Neuronal stem cell (in vitro differentiated cells): ENCODE data around the gene UBL7.

ENCODE experiments used
- DNase-seq: peaks from one replicate; pipeline ENCODE4 v3.0.0-alpha.2; 2013; ENCODE audit warnings: low spot score
- H2AFZ ChIP-seq: one replicate; pipeline ENCODE4 v1.6.1; 2013; ENCODE audit warnings: mild to moderate bottlenecking, low read length, inconsistent platforms
- H2AK5ac ChIP-seq: 2 replicates; pipeline ENCODE4 v1.6.1; 2013; ENCODE audit warnings: low read depth, mild to moderate bottlenecking, inconsistent platforms, low read length, moderate library complexity, mixed read lengths
- H2BK120ac ChIP-seq: 2 replicates; pipeline ENCODE4 v1.6.1; 2013; ENCODE audit warnings: low read depth, mild to moderate bottlenecking, inconsistent platforms, low read length, moderate library complexity, mixed read lengths
- H2BK12ac ChIP-seq: one replicate; pipeline ENCODE4 v1.6.1; 2013; ENCODE audit warnings: low read length, inconsistent platforms
- H2BK15ac ChIP-seq: 2 replicates; pipeline ENCODE4 v1.6.1; 2013; ENCODE audit warnings: mild to moderate bottlenecking, low read length, inconsistent platforms, mixed read lengths
- H2BK5ac ChIP-seq: one replicate; pipeline ENCODE4 v1.6.1; 2013; ENCODE audit warnings: inconsistent platforms, mild to moderate bottlenecking, low read length, moderate library complexity
- H3K14ac ChIP-seq: one replicate; pipeline ENCODE4 v1.6.1; 2013; ENCODE audit warnings: low read length, inconsistent platforms
- H3K18ac ChIP-seq: 2 replicates; pipeline ENCODE4 v1.6.1; 2013; ENCODE audit warnings: low read length, inconsistent platforms
- H3K23ac ChIP-seq: 2 replicates; pipeline ENCODE4 v1.6.1; 2013; ENCODE audit warnings: low read depth, mild to moderate bottlenecking, mixed read lengths, low read length, inconsistent platforms; ENCODE audit not compliant: poor library complexity
- H3K27ac ChIP-seq: replicated peaks from 3 replicates; pipeline ENCODE4 v1.5.1; 2013; ENCODE audit warnings: low read length, inconsistent platforms
- H3K27me3 ChIP-seq, 3 experiments: 2 replicates each; pipeline ENCODE4 v1.6.1; 2013; ENCODE audit warnings: low read length in 3 of 3, mild to moderate bottlenecking in 2 of 3, inconsistent platforms in 1 of 3, low read depth in 1 of 3, mixed read lengths in 1 of 3, moderate library complexity in 1 of 3; ENCODE audit not compliant: control insufficient read depth in 3 of 3, insufficient read depth in 3 of 3
- H3K36me3 ChIP-seq, 2 donors: replicated peaks in 1 of 2; 2 replicates each; pipeline ENCODE4 v1.6.1; 2013; ENCODE audit warnings: low read length in 2 of 2; ENCODE audit not compliant: control insufficient read depth in 2 of 2, insufficient read depth in 2 of 2
- H3K4ac ChIP-seq: 2 replicates; pipeline ENCODE4 v1.6.1; 2013; ENCODE audit warnings: inconsistent platforms, mild to moderate bottlenecking, low read length, moderate library complexity
- H3K4me1 ChIP-seq, 2 donors: 1 replicate in 1 of 2; 2 replicates in 1 of 2; pipeline ENCODE4 v1.6.1; 2013; ENCODE audit warnings: low read length in 2 of 2, low read depth in 1 of 2; ENCODE audit not compliant: control insufficient read depth in 2 of 2, insufficient read depth in 1 of 2
- H3K4me2 ChIP-seq: one replicate; pipeline ENCODE4 v1.6.1; 2013; ENCODE audit warnings: mild to moderate bottlenecking, low read length, inconsistent platforms; ENCODE audit not compliant: insufficient read depth, poor library complexity, severe bottlenecking
- H3K4me3 ChIP-seq, 2 donors: 2 replicates each; pipeline ENCODE4 v1.5.1; 2013; ENCODE audit warnings: low read length in 2 of 2, mild to moderate bottlenecking in 2 of 2, inconsistent platforms in 1 of 2, moderate library complexity in 1 of 2
- H3K79me1 ChIP-seq: one replicate; pipeline ENCODE4 v1.6.1; 2013; ENCODE audit warnings: low read depth, mild to moderate bottlenecking, inconsistent platforms, low read length, moderate library complexity
- H3K9ac ChIP-seq: one replicate; pipeline ENCODE4 v1.6.1; 2013; ENCODE audit warnings: mild to moderate bottlenecking, low read depth, low read length, inconsistent platforms; ENCODE audit not compliant: poor library complexity
- H3K9me3 ChIP-seq, 2 donors: replicated peaks in 1 of 2; 2 replicates each; pipeline versions ENCODE3 to v1.6.1; 2013; ENCODE audit warnings: low read length in 2 of 2, mild to moderate bottlenecking in 2 of 2, inconsistent platforms in 1 of 2, low read depth in 1 of 2, mixed read lengths in 1 of 2, moderate library complexity in 1 of 2; ENCODE audit not compliant: control insufficient read depth in 2 of 2, insufficient read depth in 1 of 2
- H4K8ac ChIP-seq: one replicate; pipeline ENCODE4 v1.6.1; 2013; ENCODE audit warnings: low read depth, mild to moderate bottlenecking, inconsistent platforms, low read length, moderate library complexity
- H4K91ac ChIP-seq: one replicate; pipeline ENCODE4 v1.6.1; 2013; ENCODE audit warnings: low read length, low read depth, mild to moderate bottlenecking, inconsistent platforms; ENCODE audit not compliant: poor library complexity
- WGBS, 2 donors: extraction: QIAGEN DNeasy Blood & Tissue Kit; methylation state at CpG; one replicate each; pipeline ENCODE4 v1.1.7; 2013; ENCODE audit warnings: missing lambda C conversion rate in 2 of 2, mixed read lengths in 1 of 2; ENCODE audit not compliant: insufficient read length in 2 of 2, insufficient replicate concordance in 1 of 2; ENCODE audit errors: extremely low coverage in 2 of 2; 5-methylcytosine and 5-hydroxymethylcytosine counted together

The UBL7 gene

DNA sequence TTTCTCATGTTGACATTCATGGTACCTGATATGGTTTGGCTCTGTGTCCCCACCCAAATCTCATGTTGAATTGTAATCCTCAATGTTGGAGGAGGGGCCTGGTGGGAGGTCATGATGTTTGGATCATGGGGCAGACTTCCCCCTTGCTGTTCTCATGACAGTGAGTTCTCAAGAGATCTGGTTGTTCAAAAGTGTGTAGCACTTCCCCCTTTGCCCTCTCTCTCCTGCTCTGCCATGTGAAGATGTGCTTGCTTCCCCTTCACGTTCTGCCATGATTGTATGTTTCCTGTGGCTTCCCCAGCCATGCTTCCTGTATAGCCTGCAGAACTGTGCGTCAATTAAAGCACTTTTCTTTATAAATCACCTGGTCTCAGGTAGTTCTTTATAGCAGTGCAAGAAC lies 3.3 kb upstream of the UBL7 start:
- H2AFZ ChIP-seq, result no peak overlapping the region
- H3K79me1 ChIP-seq, result no peaks in the 10 kb centered on the region
- no peak overlapping the region for H2AK5ac ChIP-seq
- no peak overlapping the region for H4K8ac ChIP-seq
- peaks cover 0 to 20% of the 10 kb centered on the region in 2 donors for H3K9me3 ChIP-seq
- no peak for DNase-seq
- no peaks in the 10 kb centered on the region for H3K27me3 ChIP-seq
- H3K27ac ChIP-seq, result no peak overlapping the region
- H2BK15ac ChIP-seq, result no peak overlapping the region
- H2BK5ac ChIP-seq, result no peak overlapping the region
- peaks cover 2 to 3% of the 10 kb centered on the region in 2 donors for H3K4me1 ChIP-seq
- no peak overlapping the region for H2BK120ac ChIP-seq
- no peak overlapping the region for H3K23ac ChIP-seq
- no peak overlapping the region for H3K9ac ChIP-seq
- H3K4me2 ChIP-seq, result no peak overlapping the region
- H3K18ac ChIP-seq, result no peak overlapping the region
- H3K4me3 ChIP-seq, result no peak overlapping the region
- peaks cover 2 to 42% of the 10 kb centered on the region in 2 donors for H3K36me3 ChIP-seq
- H2BK12ac ChIP-seq, result no peak overlapping the region
- no peak overlapping the region for H4K91ac ChIP-seq
- no peak overlapping the region for H3K4ac ChIP-seq
- H3K14ac ChIP-seq, result no peak overlapping the region
- no CpG with 5 or more reads among the region's 2 CpGs for WGBS, 2 donors

DNA sequence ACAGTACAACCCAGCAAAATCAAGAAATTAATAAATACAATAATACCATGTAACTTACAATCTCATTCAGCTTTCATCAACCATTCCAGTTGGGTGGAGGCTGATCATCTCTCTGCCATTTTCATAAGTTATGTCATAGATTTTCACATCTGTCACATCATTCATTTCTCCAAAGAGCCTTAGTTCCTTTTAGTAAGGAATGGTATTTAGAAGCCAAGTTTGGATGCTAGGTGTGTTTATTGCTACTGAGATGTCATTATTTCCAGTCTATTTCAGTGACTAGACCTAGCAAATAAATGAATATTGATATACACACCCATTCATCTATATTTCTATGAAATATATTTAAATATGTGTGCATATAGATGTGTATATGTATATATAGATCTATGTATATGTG lies 2.7 kb upstream of the UBL7 start:
- no peaks in the 10 kb centered on the region for H3K79me1 ChIP-seq
- no peak overlapping the region for H3K4me3 ChIP-seq

DNA sequence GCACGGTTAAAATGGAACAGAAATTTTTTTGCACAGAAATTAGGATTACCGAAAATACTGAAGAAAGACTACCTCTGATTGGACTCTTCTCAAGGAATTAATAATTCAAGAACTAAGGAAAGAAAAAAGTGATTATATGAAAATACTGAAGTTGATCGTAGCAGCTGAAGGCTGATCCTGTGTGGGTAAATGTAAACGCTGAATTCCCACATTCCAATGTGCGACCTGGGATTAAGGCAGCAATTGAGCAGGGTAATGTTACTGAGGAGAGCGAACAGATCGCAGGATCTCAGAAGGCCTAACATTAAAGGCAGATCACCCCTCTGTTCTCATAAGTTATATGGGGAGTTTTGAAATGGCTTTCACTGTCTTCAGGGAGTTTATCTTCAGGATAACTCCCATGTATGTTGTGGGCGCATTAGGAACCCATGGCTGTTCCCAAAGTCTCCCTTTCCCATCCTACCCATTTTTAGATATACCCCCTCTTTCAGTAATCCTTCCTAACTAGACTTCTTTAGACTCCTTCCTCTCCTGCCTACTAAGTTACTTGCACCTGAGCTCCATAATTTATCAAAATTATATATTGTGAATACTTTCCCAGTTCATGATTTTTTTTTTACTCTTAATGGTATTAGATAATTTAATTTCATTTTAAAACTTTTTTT lies 1.0 kb upstream of the UBL7 start:
- peak overlapping the region; percentile 88 to 99 for H3K4me3 ChIP-seq
- no CpG with 5 or more reads among the region's 8 CpGs for WGBS, 2 donors
- H2BK15ac ChIP-seq, result no peak overlapping the region
- peaks cover 0 to 20% of the 10 kb centered on the region in 2 donors for H3K9me3 ChIP-seq
- H3K79me1 ChIP-seq, result no peaks in the 10 kb centered on the region
- H3K14ac ChIP-seq, result no peak overlapping the region
- peak overlapping the region; percentile 92 for H2AFZ ChIP-seq
- H2BK120ac ChIP-seq, result no peak overlapping the region
- no peak overlapping the region for H3K4ac ChIP-seq
- no peak overlapping the region for H2AK5ac ChIP-seq
- H4K91ac ChIP-seq, result no peak overlapping the region
- H3K27me3 ChIP-seq, result no peaks in the 10 kb centered on the region
- H3K4me2 ChIP-seq, result peak overlapping the region; percentile 61
- H2BK5ac ChIP-seq, result no peak overlapping the region
- H3K9ac ChIP-seq, result no peak overlapping the region
- no peak for DNase-seq
- no peak overlapping the region for H3K18ac ChIP-seq
- peak overlapping the region; percentile 4 for H3K27ac ChIP-seq
- H3K4me1 ChIP-seq, result peaks cover 2 to 3% of the 10 kb centered on the region in 2 donors
- H3K23ac ChIP-seq, result no peak overlapping the region
- H2BK12ac ChIP-seq, result no peak overlapping the region
- peaks cover 2 to 35% of the 10 kb centered on the region in 2 donors for H3K36me3 ChIP-seq
- no peak overlapping the region for H4K8ac ChIP-seq

More for the DNA sequence above, 2.7 kb upstream of the UBL7 start:
- Histone ChIP-seq H4K91ac (no peak overlapping the region), H3K27me3 (no peaks in the 10 kb centered on the region), H3K18ac (no peak overlapping the region), H2AFZ (no peak overlapping the region), H3K4me2 (no peak overlapping the region), H3K9me3 (peaks cover 0 to 20% of the 10 kb centered on the region in 2 donors), H2BK12ac (no peak overlapping the region), H3K4ac (no peak overlapping the region), H3K36me3 (peaks cover 2 to 40% of the 10 kb centered on the region in 2 donors), H3K23ac (no peak overlapping the region), H3K9ac (no peak overlapping the region), H2BK5ac (no peak overlapping the region), H3K14ac (no peak overlapping the region), H2BK120ac (no peak overlapping the region), H3K4me1 (peaks cover 2 to 3% of the 10 kb centered on the region in 2 donors), H2AK5ac (no peak overlapping the region), H3K27ac (no peak overlapping the region), H4K8ac (no peak overlapping the region), H2BK15ac (no peak overlapping the region)
- DNase-seq, result no peak

DNA sequence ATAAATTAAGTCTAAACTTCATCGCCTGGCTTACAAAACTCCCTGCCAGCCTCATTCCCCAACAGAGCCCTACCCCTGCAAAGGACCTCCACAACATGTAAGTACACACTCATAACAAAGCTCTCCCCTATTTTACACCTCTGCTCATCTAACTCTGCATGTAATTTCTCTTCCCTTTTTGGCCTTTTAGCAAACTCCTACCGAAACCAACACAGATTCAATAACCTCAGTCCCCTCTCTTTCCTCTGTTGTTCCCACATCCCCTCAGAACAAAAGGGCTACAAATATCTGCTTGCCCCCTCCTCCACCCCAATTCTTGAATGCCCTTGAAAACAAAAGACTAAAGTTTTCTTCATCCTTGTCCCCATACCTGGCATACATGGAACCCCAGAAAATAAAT lies 662 bp downstream of the UBL7 start:
- H3K27me3 ChIP-seq, result no peaks in the 10 kb centered on the region

More for the DNA sequence above, 662 bp downstream of the UBL7 start:
- peaks cover 2 to 31% of the 10 kb centered on the region in 2 donors for H3K36me3 ChIP-seq
- H2AK5ac ChIP-seq, result no peak overlapping the region
- no peak overlapping the region for H3K23ac ChIP-seq
- no peak overlapping the region for H4K8ac ChIP-seq
- peak overlapping the region; percentile 92 for H2AFZ ChIP-seq
- H3K14ac ChIP-seq, result no peak overlapping the region
- no peak overlapping the region for H3K9ac ChIP-seq
- H3K4me1 ChIP-seq, result peaks cover 2 to 3% of the 10 kb centered on the region in 2 donors
- H2BK15ac ChIP-seq, result no peak overlapping the region
- no peak for DNase-seq
- peak overlapping the region; percentile 51 for H3K4me2 ChIP-seq
- peaks cover 0 to 12% of the 10 kb centered on the region in 2 donors for H3K9me3 ChIP-seq
- peak overlapping the region; percentile 67 for H3K27ac ChIP-seq
- no peak overlapping the region for H2BK120ac ChIP-seq
- H4K91ac ChIP-seq, result no peak overlapping the region
- H3K4me3 ChIP-seq, result peak overlapping the region; percentile 88 to 92
- H3K4ac ChIP-seq, result no peak overlapping the region
- no peaks in the 10 kb centered on the region for H3K79me1 ChIP-seq
- WGBS, 2 donors, result no CpG with 5 or more reads among the region's 2 CpGs
- no peak overlapping the region for H3K18ac ChIP-seq
- H2BK12ac ChIP-seq, result no peak overlapping the region
- no peak overlapping the region for H2BK5ac ChIP-seq
